K562 (cell line): ENCODE data around the gene TCIRG1. TPM values are rescaled to one million over a fixed set of nuclear protein-coding genes. Genes with fewer than 3 reads are reported as not detected.

ENCODE experiments used
- ZBTB40 ChIP-seq, 2 experiments: fragments of 450-650 bp in 1 of 2; sonication (generic) in 1 of 2; formaldehyde crosslinking in 1 of 2; IDR thresholded peaks; 2 replicates each; pipeline versions ENCODE4 v1.7.1 to v1.9.0; 2016 to 2022; ENCODE audit warnings: inconsistent platforms in 1 of 2, mild to moderate bottlenecking in 1 of 2, missing genetic modification reagents in 1 of 2
- polyA plus RNA-seq, 8 experiments: library from polyadenylated mRNA; depleted of rRNA in 4 of 8; stranded (reverse) in 5 of 8; unstranded in 3 of 8; fragments of >200 nt; fragmentation: Nextera tagmentation in 2 of 8; fragmentation: Illumina TruSeq in 1 of 8; extraction: Ambion mirVana in 2 of 8; extraction: Trizol in 1 of 8; gene quantifications; 2 replicates each; pipeline versions ENCODE4 v1.2.1 to v1.2.3, GENCODE V29; 2011 to 2014; ENCODE audit warnings: inconsistent platforms in 1 of 8, missing spikeins in 1 of 8
- total RNA-seq, 7 experiments: library from RNA; depleted of rRNA in 6 of 7; stranded (reverse); fragments of >200 nt in 6 of 7; fragmentation: Illumina TruSeq in 2 of 7; extraction: Trizol in 2 of 7; gene quantifications; 2 replicates each; pipeline versions ENCODE4 v1.2.1 to v1.2.3, GENCODE V29; 2011 to 2021; ENCODE audit warnings: low replicate concordance in 1 of 7

TCIRG1 gene
- total and polyA plus RNA-seq, 9 of the 15 experiments (the other 6 are each of a cell fraction or from before 2014, with no cell fraction given), result 0.49 to 143 (median 24.4) TPM

GRCh38 chr11:68096962-68097361 is 58.1 kb downstream of the TCIRG1 start (continued):
- TF ChIP-seq ZBTB40 (IDR thresholded peaks at IDR 0.05), result no peak
- no peak for TF ChIP-seq ZBTB40 (CRISPR knock-in tag; IDR thresholded peaks at IDR 0.05)
